ENCODE data around the gene HSD3B7. TPM values are rescaled to one million over a fixed set of nuclear protein-coding genes. Genes with fewer than 3 reads are reported as not detected.

Gene HSD3B7
- total RNA-seq, 2 experiments from 2014 or later = 0.45 to 1.3 TPM

DNA sequence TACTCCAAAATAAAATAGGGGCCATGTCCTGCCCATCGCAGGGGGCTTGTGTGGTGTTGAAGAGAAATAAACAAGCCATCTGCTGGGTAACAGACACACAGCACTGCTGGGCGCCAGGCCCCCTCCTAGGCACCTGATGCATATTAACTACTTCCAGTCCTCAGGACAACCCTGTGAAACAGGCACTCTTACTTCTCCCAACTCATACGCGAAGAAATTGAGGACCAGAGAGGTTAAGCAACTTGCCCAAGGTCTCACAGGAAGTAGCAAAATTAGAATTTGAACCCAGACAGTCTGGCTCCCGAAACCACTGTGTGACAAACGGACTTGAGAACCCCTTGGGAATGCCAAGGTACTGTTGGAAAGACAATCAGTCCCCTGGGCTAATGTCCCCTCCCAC, 22.7 kb downstream of the HSD3B7 start:
- Mint-ChIP-seq H3K9me3 (no peaks in the 10 kb centered on the region), H3K27ac (no peak overlapping the region), H3K27me3 (peaks cover 18% of the 10 kb centered on the region), H3K4me3 (no peak overlapping the region), H3K36me3 (ENCODE audit: low read depth) (no peaks in the 10 kb centered on the region), H3K4me1 (ENCODE audit: low read depth) (peaks cover 13% of the 10 kb centered on the region)
- POLR2A ChIA-PET = no interaction called here
- TF ChIP-seq, protein P1, sequence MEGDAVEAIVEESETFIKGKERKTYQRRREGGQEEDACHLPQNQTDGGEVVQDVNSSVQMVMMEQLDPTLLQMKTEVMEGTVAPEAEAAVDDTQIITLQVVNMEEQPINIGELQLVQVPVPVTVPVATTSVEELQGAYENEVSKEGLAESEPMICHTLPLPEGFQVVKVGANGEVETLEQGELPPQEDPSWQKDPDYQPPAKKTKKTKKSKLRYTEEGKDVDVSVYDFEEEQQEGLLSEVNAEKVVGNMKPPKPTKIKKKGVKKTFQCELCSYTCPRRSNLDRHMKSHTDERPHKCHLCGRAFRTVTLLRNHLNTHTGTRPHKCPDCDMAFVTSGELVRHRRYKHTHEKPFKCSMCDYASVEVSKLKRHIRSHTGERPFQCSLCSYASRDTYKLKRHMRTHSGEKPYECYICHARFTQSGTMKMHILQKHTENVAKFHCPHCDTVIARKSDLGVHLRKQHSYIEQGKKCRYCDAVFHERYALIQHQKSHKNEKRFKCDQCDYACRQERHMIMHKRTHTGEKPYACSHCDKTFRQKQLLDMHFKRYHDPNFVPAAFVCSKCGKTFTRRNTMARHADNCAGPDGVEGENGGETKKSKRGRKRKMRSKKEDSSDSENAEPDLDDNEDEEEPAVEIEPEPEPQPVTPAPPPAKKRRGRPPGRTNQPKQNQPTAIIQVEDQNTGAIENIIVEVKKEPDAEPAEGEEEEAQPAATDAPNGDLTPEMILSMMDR (IDR thresholded peaks at IDR 0.05) = no peak
- intact Hi-C loops (cut with micrococcal nuclease) = no loop called here
- no peak for ATAC-seq
- CTCF ChIA-PET = no interaction called here
- no peak for DNase-seq

DNA sequence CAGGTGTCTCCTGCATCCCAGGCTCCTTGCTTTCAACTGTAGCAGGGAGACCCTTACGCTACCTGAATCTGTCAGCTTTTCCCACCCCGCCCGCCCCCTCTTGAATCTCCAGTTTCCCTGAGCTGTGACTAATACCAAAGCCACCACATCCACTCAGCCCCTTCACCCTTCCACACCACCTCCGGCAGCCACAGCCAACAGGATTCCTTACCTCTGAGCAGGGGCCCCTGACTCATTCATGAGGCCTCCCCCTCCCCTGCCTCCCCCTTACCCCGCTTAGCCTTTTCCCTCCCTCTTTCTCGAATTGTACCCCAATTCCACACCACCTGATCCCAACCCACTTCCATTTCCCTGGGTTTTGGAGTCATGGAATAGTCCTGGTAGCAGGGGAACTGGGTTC, 23.1 kb downstream of the HSD3B7 start:
- POLR2A ChIA-PET = interaction anchor here (1.2 kb wide), 1 partner anchor 14 kb away, joined by 3 read pairs; no protein-coding TSS in a partner anchor
- ATAC-seq = no peak
- TF ChIP-seq, protein P1 (IDR thresholded peaks at IDR 0.05) = no peak
- CTCF ChIA-PET = no interaction called here
- intact Hi-C loops (cut with micrococcal nuclease) = no loop called here
- H3K27ac Mint-ChIP-seq = no peak overlapping the region
- no peak overlapping the region for H3K4me3 Mint-ChIP-seq
- peaks cover 13% of the 10 kb centered on the region for H3K4me1 Mint-ChIP-seq (ENCODE audit: low read depth)
- no peaks in the 10 kb centered on the region for H3K36me3 Mint-ChIP-seq (ENCODE audit: low read depth)
- DNase-seq = no peak
- H3K9me3 Mint-ChIP-seq = no peaks in the 10 kb centered on the region
- peaks cover 18% of the 10 kb centered on the region for H3K27me3 Mint-ChIP-seq

DNA sequence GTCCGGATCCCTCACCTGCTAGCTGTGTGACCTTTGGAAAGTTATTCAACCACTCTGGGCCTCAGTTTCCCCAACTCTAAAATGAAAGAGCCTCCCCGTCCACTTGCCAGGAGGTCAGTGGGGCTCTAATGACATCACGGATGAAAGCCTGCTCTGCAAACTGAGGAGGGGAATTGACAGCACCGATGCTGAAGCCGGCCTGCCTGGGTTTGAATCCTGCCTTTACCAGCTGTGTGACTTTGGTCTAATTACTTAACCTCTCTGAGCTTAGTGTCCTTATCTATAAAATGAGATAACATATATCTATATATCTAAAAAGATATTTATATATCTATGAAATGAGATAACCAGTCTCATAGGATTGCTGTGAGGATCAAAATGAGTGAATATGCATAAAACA, 23.5 kb downstream of the HSD3B7 start:
- Mint-ChIP-seq H3K4me3 (no peak overlapping the region), H3K36me3 (ENCODE audit: low read depth) (no peaks in the 10 kb centered on the region), H3K4me1 (ENCODE audit: low read depth) (peaks cover 13% of the 10 kb centered on the region), H3K27ac (no peak overlapping the region), H3K9me3 (no peaks in the 10 kb centered on the region), H3K27me3 (peaks cover 18% of the 10 kb centered on the region)
- TF ChIP-seq, protein P1 (IDR thresholded peaks at IDR 0.05) = no peak
- intact Hi-C loops (cut with micrococcal nuclease) = no loop called here
- no peak for ATAC-seq
- DNase-seq = no peak
- POLR2A ChIA-PET = interaction anchor here (0.6 to 1.2 kb wide), 2 partner anchors 12 to 14 kb away, joined by 3 read pairs; no protein-coding TSS in a partner anchor
- CTCF ChIA-PET = no interaction called here

DNA sequence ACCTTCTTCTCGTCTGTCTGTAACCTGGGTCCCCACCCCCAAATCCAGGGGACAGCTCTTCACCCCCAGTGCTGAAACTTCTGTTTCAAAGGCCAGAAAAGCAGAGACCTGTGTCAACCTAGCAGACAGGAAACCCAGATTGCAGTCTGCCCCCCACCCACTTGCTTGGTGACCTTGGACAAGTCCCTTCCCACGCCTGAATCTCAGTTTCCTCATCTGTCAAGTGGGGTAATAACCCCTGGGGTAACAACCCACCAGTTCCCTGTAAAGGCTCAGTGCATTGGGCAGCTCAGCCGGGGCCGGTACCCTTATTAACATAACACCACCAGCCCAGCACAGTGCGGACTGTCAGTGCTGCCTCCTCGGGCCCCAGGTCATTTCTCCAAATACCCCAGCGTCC, 24.1 kb downstream of the HSD3B7 start:
- peaks cover 13% of the 10 kb centered on the region for H3K4me1 Mint-ChIP-seq (ENCODE audit: low read depth)
- H3K36me3 Mint-ChIP-seq (ENCODE audit: low read depth) = no peaks in the 10 kb centered on the region
- intact Hi-C loops (cut with micrococcal nuclease) = no loop called here
- ATAC-seq (no peak), DNase-seq (no peak)
- no peak overlapping the region for H3K27ac Mint-ChIP-seq
- ChIA-PET CTCF (no interaction called here), POLR2A (interaction anchor here (0.6 to 1.2 kb wide), 2 partner anchors 13 kb away, joined by 3 read pairs; no protein-coding TSS in a partner anchor)
- H3K9me3 Mint-ChIP-seq = no peaks in the 10 kb centered on the region
- TF ChIP-seq, protein P1 (IDR thresholded peaks at IDR 0.05) = no peak
- no peak overlapping the region for H3K4me3 Mint-ChIP-seq
- peaks cover 21% of the 10 kb centered on the region for H3K27me3 Mint-ChIP-seq

DNA sequence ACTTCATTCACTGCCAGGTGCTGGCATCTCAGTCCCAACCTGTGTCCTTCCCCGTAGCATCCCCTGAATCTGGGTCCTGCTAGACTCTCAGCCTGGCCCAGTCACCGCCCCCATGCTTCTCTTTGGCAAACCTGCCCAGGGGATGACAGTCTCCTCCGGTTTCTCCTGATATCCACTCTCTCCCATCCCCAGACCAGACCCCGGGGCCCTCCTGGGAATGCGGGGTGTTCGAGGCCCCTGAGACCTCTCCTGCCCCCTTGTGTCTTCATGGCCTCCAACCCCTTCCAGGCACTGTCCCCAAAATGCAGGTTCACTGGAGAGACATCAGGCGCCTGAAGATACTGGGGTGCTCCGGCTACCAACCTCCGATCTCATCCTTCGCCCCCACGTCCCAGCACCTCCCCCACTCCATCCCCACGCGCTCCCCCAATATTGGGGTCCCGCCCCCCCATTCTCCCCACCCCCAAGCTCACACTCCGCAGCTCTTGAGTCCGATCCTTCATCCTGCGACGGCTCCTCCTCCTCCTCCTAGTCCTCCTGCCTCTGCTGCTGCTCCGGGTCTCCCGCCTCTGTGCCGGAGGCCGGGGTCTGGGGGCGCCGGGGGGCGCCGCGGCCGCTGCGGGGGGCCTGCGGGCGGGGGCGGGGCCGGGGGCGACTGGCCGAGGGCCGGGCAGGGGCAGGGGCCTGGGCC, 25.0 kb downstream of the HSD3B7 start:
- H3K4me3 Mint-ChIP-seq = peak overlapping the region; percentile 63
- DNase-seq (no peak), ATAC-seq (peak; percentile 33)
- H3K4me1 Mint-ChIP-seq (ENCODE audit: low read depth) = peaks cover 13% of the 10 kb centered on the region
- TF ChIP-seq, protein P1 (IDR thresholded peaks at IDR 0.05) = no peak
- intact Hi-C loops (cut with micrococcal nuclease) = no loop called here
- no peaks in the 10 kb centered on the region for H3K36me3 Mint-ChIP-seq (ENCODE audit: low read depth)
- H3K27me3 Mint-ChIP-seq = peaks cover 21% of the 10 kb centered on the region
- CTCF ChIA-PET = no interaction called here
- POLR2A ChIA-PET = no interaction called here
- no peak overlapping the region for H3K27ac Mint-ChIP-seq
- H3K9me3 Mint-ChIP-seq = no peaks in the 10 kb centered on the region
